ENCODE measurements around the gene BCL11A.

The BCL11A gene

GRCh38 chr2:60483401-60483800, 70.1 kb downstream of the BCL11A start:
- TF ChIP-seq CREB1 (IDR thresholded peaks at IDR 0.05; ENCODE audit: low read depth): no peak
- TF ChIP-seq REST (IDR thresholded peaks at IDR 0.05; ENCODE audit: low read depth): no peak
- TF ChIP-seq NFIC (IDR thresholded peaks at IDR 0.05): no peak
- TF ChIP-seq TCF12 (IDR thresholded peaks at IDR 0.05; ENCODE audit: low read depth): no peak
- TF ChIP-seq EGR1 (IDR thresholded peaks at IDR 0.05): no peak
- no peak for TF ChIP-seq TEAD4 (IDR thresholded peaks at IDR 0.05)
- TF ChIP-seq RAD21 (IDR thresholded peaks at IDR 0.05; ENCODE audit: low read depth): no peak
- TF ChIP-seq YY1 (IDR thresholded peaks at IDR 0.05; ENCODE audit: low read depth): no peak
- TF ChIP-seq USF1 (IDR thresholded peaks at IDR 0.05): no peak
- no peak for TF ChIP-seq TAF1 (IDR thresholded peaks at IDR 0.05; ENCODE audit: low read depth)
- no peak for TF ChIP-seq EP300 (IDR thresholded peaks at IDR 0.05; ENCODE audit: borderline replicate concordance)
- TF ChIP-seq ZBTB7A (IDR thresholded peaks at IDR 0.05; ENCODE audit: low read depth): no peak
- TF ChIP-seq MAX (IDR thresholded peaks at IDR 0.05): no peak
- no peak for TF ChIP-seq FOXM1 (IDR thresholded peaks at IDR 0.05; ENCODE audit: borderline replicate concordance, low read depth)
- TF ChIP-seq CEBPB (IDR thresholded peaks at IDR 0.05): no peak

GRCh38 chr2:60482222-60482621, 71.2 kb downstream of the BCL11A start:
- TF ChIP-seq MAX (IDR thresholded peaks at IDR 0.05) (no peak), EGR1 (IDR thresholded peaks at IDR 0.05) (no peak)

GRCh38 chr2:60481257-60481656, 72.2 kb downstream of the BCL11A start:
- no peak for TF ChIP-seq MAX (IDR thresholded peaks at IDR 0.05)
- TF ChIP-seq ZBTB7A (IDR thresholded peaks at IDR 0.05; ENCODE audit: low read depth): no peak
- no peak for TF ChIP-seq NFIC (IDR thresholded peaks at IDR 0.05)
- TF ChIP-seq YY1 (IDR thresholded peaks at IDR 0.05; ENCODE audit: low read depth): no peak
- TF ChIP-seq TAF1 (IDR thresholded peaks at IDR 0.05; ENCODE audit: low read depth): no peak
- no peak for TF ChIP-seq USF1 (IDR thresholded peaks at IDR 0.05)

GRCh38 chr2:60480089-60480773, 73.2 kb downstream of the BCL11A start:
- TF ChIP-seq USF1 (IDR thresholded peaks at IDR 0.05) (no peak), MAX (IDR thresholded peaks at IDR 0.05) (no peak), ZBTB7A (IDR thresholded peaks at IDR 0.05; ENCODE audit: low read depth) (no peak), TEAD4 (IDR thresholded peaks at IDR 0.05) (no peak), EGR1 (IDR thresholded peaks at IDR 0.05) (no peak), FOXM1 (IDR thresholded peaks at IDR 0.05; ENCODE audit: borderline replicate concordance, low read depth) (no peak), CEBPB (IDR thresholded peaks at IDR 0.05) (no peak), REST (IDR thresholded peaks at IDR 0.05; ENCODE audit: low read depth) (no peak), NFIC (IDR thresholded peaks at IDR 0.05) (no peak), EP300 (IDR thresholded peaks at IDR 0.05; ENCODE audit: borderline replicate concordance) (no peak), TCF12 (IDR thresholded peaks at IDR 0.05; ENCODE audit: low read depth) (no peak), TAF1 (IDR thresholded peaks at IDR 0.05; ENCODE audit: low read depth) (no peak), RAD21 (IDR thresholded peaks at IDR 0.05; ENCODE audit: low read depth) (no peak), CREB1 (IDR thresholded peaks at IDR 0.05; ENCODE audit: low read depth) (no peak), YY1 (IDR thresholded peaks at IDR 0.05; ENCODE audit: low read depth) (no peak)

- no peak for TF ChIP-seq REST (IDR thresholded peaks at IDR 0.05; ENCODE audit: low read depth)
- TF ChIP-seq RAD21 (IDR thresholded peaks at IDR 0.05; ENCODE audit: low read depth): no peak
- no peak for TF ChIP-seq NFIC (IDR thresholded peaks at IDR 0.05)
Observed at GRCh38 chr2:60479226-60480088, 74.0 kb downstream of the BCL11A start.

Data from Ishikawa (cell line).